ENCODE data around the gene LDHAL6A. TPM values are rescaled to one million over a fixed set of nuclear protein-coding genes. Genes with fewer than 3 reads are reported as not detected.

The LDHAL6A gene
- total and polyA plus RNA-seq, 2 donors (not counting 3 experiments of a cell fraction or from before 2014, with no cell fraction given) = not detected

DNA sequence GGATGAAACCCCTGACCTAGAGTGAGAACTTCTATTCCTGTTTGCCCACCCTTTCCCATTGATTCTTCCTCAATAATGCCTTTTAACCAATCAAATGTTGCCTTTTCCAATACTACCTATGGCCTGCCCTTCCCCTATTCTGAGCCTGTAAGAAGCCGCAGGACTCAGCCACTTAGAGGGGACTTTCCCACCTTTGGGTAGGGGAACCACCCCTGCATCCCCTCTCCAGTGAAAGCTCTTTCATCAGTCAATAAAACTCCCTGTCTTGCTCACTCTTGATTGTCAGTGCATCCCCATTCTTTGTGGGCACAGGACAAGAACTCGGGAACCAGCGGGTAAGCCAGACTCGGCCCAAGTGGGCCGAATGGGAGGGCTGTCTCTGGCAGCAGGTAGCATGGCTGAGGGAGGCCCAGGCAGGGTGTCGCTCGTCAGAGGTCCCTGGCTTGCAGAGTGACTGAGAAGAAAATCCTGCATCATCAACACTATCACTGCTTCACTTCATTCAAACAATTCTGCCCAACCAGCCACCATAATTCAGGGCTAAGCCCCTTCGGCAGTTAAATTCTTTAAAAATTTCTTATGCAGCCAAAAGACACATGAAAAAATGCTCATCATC, 30.4 kb downstream of the LDHAL6A start:
- dilution Hi-C loops (cut with MboI; ENCODE audit: extremely low pct_ligation_motif_present, low sequenced_read_pairs) (no loop called here), intact Hi-C loops (cut with micrococcal nuclease) (no loop called here)
- no peaks in the 10 kb centered on the region for H4K20me1 ChIP-seq (replicated peaks; ENCODE audit: control insufficient read depth, extremely low read depth, insufficient read depth, low read length)
- CTCF ChIA-PET = no interaction called here
- no peak overlapping the region for H3K4me3 ChIP-seq (replicated peaks in 1 of 3; ENCODE audit: insufficient read depth in 1 of 3, low read depth in 1 of 3, low read length in 3 of 3)
- no peaks in the 10 kb centered on the region for H3K27me3 ChIP-seq (ENCODE audit: control insufficient read depth in 2 of 2, insufficient read depth in 2 of 2, low read length in 2 of 2)
- H3K36me3 ChIP-seq (ENCODE audit: control insufficient read depth in 2 of 2, extremely low read depth in 1 of 2, insufficient read depth in 2 of 2, low read length in 2 of 2) = peaks cover 4 to 11% of the 10 kb centered on the region in 2 experiments
- no peaks in the 10 kb centered on the region for H3K9me3 ChIP-seq (replicated peaks; ENCODE audit: control insufficient read depth, insufficient read depth, low read length)
- no TSS peak for BruUV-seq (replicated peaks)
- H3K9ac ChIP-seq (replicated peaks; ENCODE audit: extremely low read depth, insufficient read depth, low read length) = no peak overlapping the region
- no peak overlapping the region for H3K4me2 ChIP-seq (ENCODE audit: insufficient read depth, low read length)
- no peak overlapping the region for H2AFZ ChIP-seq (ENCODE audit: low read depth, low read length)
- POLR2A ChIA-PET = no interaction called here
- H3K4me1 ChIP-seq (ENCODE audit: control insufficient read depth, extremely low read depth, insufficient read depth, low read length) = no peaks in the 10 kb centered on the region
- no peak for FAIRE-seq
- DNase-seq (ENCODE audit: low read depth, low spot score) = no peak
- H3K79me2 ChIP-seq (ENCODE audit: control insufficient read depth, insufficient read depth, low read length) = no peaks in the 10 kb centered on the region
- no peak for TF ChIP-seq MYC (IDR thresholded peaks at IDR 0.05; ENCODE audit: low read depth, low read length)
- TF ChIP-seq FOS (IDR thresholded peaks at IDR 0.05; ENCODE audit: borderline replicate concordance, insufficient read depth, low read length) = no peak
- no peak for TF ChIP-seq POLR2A (IDR thresholded peaks at IDR 0.05; ENCODE audit: low read depth, low read length)
- TF ChIP-seq, protein P1, sequence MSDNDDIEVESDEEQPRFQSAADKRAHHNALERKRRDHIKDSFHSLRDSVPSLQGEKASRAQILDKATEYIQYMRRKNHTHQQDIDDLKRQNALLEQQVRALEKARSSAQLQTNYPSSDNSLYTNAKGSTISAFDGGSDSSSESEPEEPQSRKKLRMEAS (IDR thresholded peaks at IDR 0.05; ENCODE audit: insufficient read depth, insufficient read length) = no peak
- TF ChIP-seq CTCF (IDR thresholded peaks at IDR 0.05; ENCODE audit: extremely low read depth in 1 of 2, insufficient read depth in 1 of 2, low read depth in 1 of 2, low read length in 2 of 2) = no peak
- H3K27ac ChIP-seq (ENCODE audit: insufficient read depth, low read depth, low read length) = no peak overlapping the region
- no peaks in the 10 kb centered on the region for H3K9me1 ChIP-seq (replicated peaks; ENCODE audit: control insufficient read depth, extremely low read depth, insufficient read depth, low read length)

- Histone ChIP-seq H3K4me1 (ENCODE audit: control insufficient read depth, extremely low read depth, insufficient read depth, low read length) (no peaks in the 10 kb centered on the region), H3K36me3 (ENCODE audit: control insufficient read depth in 2 of 2, extremely low read depth in 1 of 2, insufficient read depth in 2 of 2, low read length in 2 of 2) (peaks cover 0 to 10% of the 10 kb centered on the region in 2 experiments), H3K9ac (replicated peaks; ENCODE audit: extremely low read depth, insufficient read depth, low read length) (no peak overlapping the region), H3K79me2 (ENCODE audit: control insufficient read depth, insufficient read depth, low read length) (no peaks in the 10 kb centered on the region), H3K9me3 (replicated peaks; ENCODE audit: control insufficient read depth, insufficient read depth, low read length) (no peaks in the 10 kb centered on the region), H3K27me3 (ENCODE audit: control insufficient read depth in 2 of 2, insufficient read depth in 2 of 2, low read length in 2 of 2) (no peaks in the 10 kb centered on the region), H3K27ac (ENCODE audit: insufficient read depth, low read depth, low read length) (no peak overlapping the region), H3K4me2 (ENCODE audit: insufficient read depth, low read length) (no peak overlapping the region), H3K9me1 (replicated peaks; ENCODE audit: control insufficient read depth, extremely low read depth, insufficient read depth, low read length) (no peaks in the 10 kb centered on the region), H2AFZ (ENCODE audit: low read depth, low read length) (no peak overlapping the region), H3K4me3 (replicated peaks in 1 of 3; ENCODE audit: insufficient read depth in 1 of 3, low read depth in 1 of 3, low read length in 3 of 3) (no peak overlapping the region), H4K20me1 (replicated peaks; ENCODE audit: control insufficient read depth, extremely low read depth, insufficient read depth, low read length) (no peaks in the 10 kb centered on the region)
- intact Hi-C loops (cut with micrococcal nuclease) = no loop called here
- POLR2A ChIA-PET = no interaction called here
- no peak for TF ChIP-seq CTCF (IDR thresholded peaks at IDR 0.05; ENCODE audit: extremely low read depth in 1 of 2, insufficient read depth in 1 of 2, low read depth in 1 of 2, low read length in 2 of 2)
- no peak for TF ChIP-seq FOS (IDR thresholded peaks at IDR 0.05; ENCODE audit: borderline replicate concordance, insufficient read depth, low read length)
- TF ChIP-seq POLR2A (IDR thresholded peaks at IDR 0.05; ENCODE audit: low read depth, low read length) = no peak
- TF ChIP-seq, protein P1 (IDR thresholded peaks at IDR 0.05; ENCODE audit: insufficient read depth, insufficient read length) = no peak
- TF ChIP-seq POLR2AphosphoS5 (IDR thresholded peaks at IDR 0.05; ENCODE audit: insufficient read depth, low read depth, low read length) = no peak
- no peak for TF ChIP-seq MYC (IDR thresholded peaks at IDR 0.05; ENCODE audit: low read depth, low read length)
- TF ChIP-seq GATA2 (IDR thresholded peaks at IDR 0.05; ENCODE audit: insufficient read depth, insufficient read length, low read depth, low read length) = no peak
- TF ChIP-seq JUN (IDR thresholded peaks at IDR 0.05; ENCODE audit: borderline replicate concordance, insufficient read depth, insufficient read length, low read depth) = no peak
- TF ChIP-seq EZH2 (IDR thresholded peaks at IDR 0.05; ENCODE audit: borderline replicate concordance, low read depth, low read length, severe bottlenecking) = no peak
- CTCF ChIA-PET = no interaction called here
- no peak for DNase-seq (ENCODE audit: low read depth, low spot score)
- BruUV-seq (replicated peaks) = no TSS peak
- dilution Hi-C loops (cut with MboI; ENCODE audit: extremely low pct_ligation_motif_present, low sequenced_read_pairs) = no loop called here
- FAIRE-seq = no peak
Observed at GRCh38 chr11:18490319-18490718, 34.7 kb downstream of the LDHAL6A start.
